K562 (cell line): ENCODE data around the gene RBP3. TPM values are rescaled to one million over a fixed set of nuclear protein-coding genes. Genes with fewer than 3 reads are reported as not detected.

Experiments used
- ATAC-seq: fragments of 200-7000 bp; cut with Tn5 transposase; 3 replicates; pipeline ENCODE4 v1.9.1; 2020; ENCODE audit warnings: moderate library complexity
- BruUV-seq: library from RNA; stranded (reverse); fragments of 400-500 nt; replicated peaks from 2 replicates; lab custom pipeline; 2021; lab: Mats Ljungman, UMichigan
- CTCF ChIA-PET: fragments of 300-600 bp; formaldehyde crosslinking; extraction: SDS; loops from one replicate; lab custom pipeline; 2021; ENCODE audit warnings: low intra/inter-chr PET ratio; lab: Yijun Ruan, JAX
- POLR2A ChIA-PET: fragments of 300-600, 350-650 bp; sonication (Branson Sonifier 250); formaldehyde crosslinking; extraction: SDS; loops from one replicate; lab custom pipeline; 2021; ENCODE audit warnings: antibody characterized with exemption, inconsistent platforms; lab: Yijun Ruan, JAX
- DNase-seq, 4 experiments: peaks; one replicate each; pipeline versions ENCODE4 v3.0.0 to v3.0.0-alpha.2; 2011 to 2018; ENCODE audit warnings: low spot score in 3 of 4, mixed read lengths in 3 of 4; ENCODE audit errors: extremely low read depth in 1 of 4
- FAIRE-seq: peaks from 2 replicates; lab custom pipeline; 2011; peaks lifted over from hg19 to GRCh38; lab: Jason Lieb, UNC
- H2AFZ ChIP-seq: 2 replicates; pipeline ENCODE4 v1.6.0; 2011; ENCODE audit warnings: low read depth, low read length, control low read depth, inconsistent platforms
- H3K27ac ChIP-seq: fragments of 200-600 bp; 3 replicates; pipeline ENCODE4 v1.8.0; 2011; ENCODE audit warnings: low read depth, mild to moderate bottlenecking, control low read depth, inconsistent platforms, low read length, moderate library complexity, mixed read lengths; ENCODE audit errors: extremely low read depth
- H3K27me3 ChIP-seq, 2 experiments: fragments of 300-600 bp in 1 of 2; 2 replicates in 1 of 2; 3 replicates in 1 of 2; pipeline versions ENCODE4 v1.6.0 to v1.8.0; 2011; ENCODE audit warnings: inconsistent platforms in 2 of 2, low read length in 2 of 2, mild to moderate bottlenecking in 1 of 2, mixed read lengths in 1 of 2, moderate library complexity in 1 of 2; ENCODE audit not compliant: control insufficient read depth in 2 of 2, insufficient read depth in 2 of 2
- H3K36me3 ChIP-seq: fragments of 300-600 bp; 3 replicates; pipeline ENCODE4 v1.8.0; 2011; ENCODE audit warnings: mild to moderate bottlenecking, low read length, inconsistent platforms; ENCODE audit not compliant: control insufficient read depth, insufficient read depth
- H3K4me1 ChIP-seq, 2 experiments: fragments of 200-600 bp in 1 of 2; replicated peaks in 1 of 2; 2 replicates in 1 of 2; 3 replicates in 1 of 2; pipeline versions ENCODE4 v1.5.1 to v1.8.0; 2011; ENCODE audit warnings: inconsistent platforms in 2 of 2, low read length in 2 of 2, mild to moderate bottlenecking in 1 of 2, mixed read lengths in 1 of 2, moderate library complexity in 1 of 2; ENCODE audit not compliant: control insufficient read depth in 2 of 2, insufficient read depth in 2 of 2
- H3K4me2 ChIP-seq: 2 replicates; pipeline ENCODE4 v1.6.1; 2011; ENCODE audit warnings: low read length, control low read depth, inconsistent platforms, mixed read lengths; ENCODE audit not compliant: insufficient read depth
- H3K4me3 ChIP-seq: fragments of 200-600 bp; sonication (generic), shearing (Covaris generic); 2 replicates; pipeline ENCODE4 v1.5.1; 2016; ENCODE audit warnings: control low read depth, inconsistent platforms
- H3K79me2 ChIP-seq: fragments of 200-600 bp; 3 replicates; pipeline ENCODE4 v1.8.0; 2011; ENCODE audit warnings: low read length, inconsistent platforms; ENCODE audit not compliant: control insufficient read depth, insufficient read depth
- H3K9ac ChIP-seq, 2 experiments: 2 replicates each; pipeline versions ENCODE4 v1.6.0 to v1.6.1; 2011; ENCODE audit warnings: low read depth in 2 of 2, low read length in 2 of 2, control low read depth in 1 of 2, inconsistent platforms in 1 of 2, mild to moderate bottlenecking in 1 of 2, mixed read lengths in 1 of 2; ENCODE audit not compliant: insufficient read depth in 1 of 2
- H3K9me1 ChIP-seq: one replicate; pipeline ENCODE4 v1.6.0; 2011; ENCODE audit warnings: inconsistent platforms, mild to moderate bottlenecking, low read length, moderate library complexity; ENCODE audit not compliant: control insufficient read depth, insufficient read depth
- H3K9me3 ChIP-seq: replicated peaks from 2 replicates; pipeline ENCODE4 v1.5.1; 2011; ENCODE audit warnings: low read depth, low read length, inconsistent platforms; ENCODE audit not compliant: control insufficient read depth, insufficient read depth
- H4K20me1 ChIP-seq: replicated peaks from 2 replicates; pipeline ENCODE4 v1.6.1; 2011; ENCODE audit warnings: low read length, inconsistent platforms, mixed read lengths; ENCODE audit not compliant: control insufficient read depth, insufficient read depth
- C11orf30 ChIP-seq: fragments of 450-650 bp; IDR thresholded peaks from 2 replicates; pipeline ENCODE4 v1.6.1; 2016; ENCODE audit warnings: low read depth, mild to moderate bottlenecking
- ILK ChIP-seq: fragments of 450-650 bp; IDR thresholded peaks from 2 replicates; pipeline ENCODE4 v1.6.1; 2016; ENCODE audit warnings: missing genetic modification characterization, low read depth, mild to moderate bottlenecking, missing compliant biosample characterization, moderate library complexity, borderline replicate concordance
- MAFF ChIP-seq: IDR thresholded peaks from 2 replicates; pipeline ENCODE4 v1.6.1; 2012; ENCODE audit warnings: low read length, improper control_type of control experiment
- MAFG ChIP-seq: fragments of 450-650 bp; conservative IDR thresholded peaks from 2 replicates; pipeline ENCODE4 v1.6.1; 2016; ENCODE audit warnings: missing genetic modification characterization, missing compliant biosample characterization
- MAFK ChIP-seq: IDR thresholded peaks from 2 replicates; pipeline ENCODE4 v1.6.1; 2011; ENCODE audit warnings: low read length, improper control_type of control experiment
- ZNF316 ChIP-seq: fragments of 450-650 bp; IDR thresholded peaks from 2 replicates; pipeline ENCODE4 v1.6.1; 2016
- WGBS: fragments of 100-300 bp; shearing (Covaris generic); methylation state at CpG from one replicate; pipeline ENCODE4 v1.1.6; 2016; ENCODE audit warnings: low coverage, mixed read lengths; ENCODE audit not compliant: insufficient coverage; ENCODE audit errors: missing lambda C conversion rate; 5-methylcytosine and 5-hydroxymethylcytosine counted together
- in situ Hi-C: fragments of 300-500 bp; cut with MboI; formaldehyde crosslinking; loops from 4 replicates; pipeline ENCODE4 v1.15.0; 2018; ENCODE audit warnings: inconsistent platforms, mixed read lengths
- intact Hi-C: fragments of 100-400 bp; cut with micrococcal nuclease; formaldehyde crosslinking; loops from 2 replicates; pipeline ENCODE4 v1.14.2; 2022
- polyA plus RNA-seq, 8 experiments: library from polyadenylated mRNA; depleted of rRNA in 4 of 8; stranded (reverse) in 5 of 8; unstranded in 3 of 8; fragments of >200 nt; fragmentation: Nextera tagmentation in 2 of 8; fragmentation: Illumina TruSeq in 1 of 8; extraction: Ambion mirVana in 2 of 8; extraction: Trizol in 1 of 8; gene quantifications; 2 replicates each; pipeline versions ENCODE4 v1.2.1 to v1.2.3, GENCODE V29; 2011 to 2014; ENCODE audit warnings: inconsistent platforms in 1 of 8, missing spikeins in 1 of 8
- total RNA-seq, 7 experiments: library from RNA; depleted of rRNA in 6 of 7; stranded (reverse); fragments of >200 nt in 6 of 7; fragmentation: Illumina TruSeq in 2 of 7; extraction: Trizol in 2 of 7; gene quantifications; 2 replicates each; pipeline versions ENCODE4 v1.2.1 to v1.2.3, GENCODE V29; 2011 to 2021; ENCODE audit warnings: low replicate concordance in 1 of 7

The RBP3 gene
- total and polyA plus RNA-seq, 9 of the 15 experiments (the other 6 are each of a cell fraction or from before 2014, with no cell fraction given): not detected

DNA sequence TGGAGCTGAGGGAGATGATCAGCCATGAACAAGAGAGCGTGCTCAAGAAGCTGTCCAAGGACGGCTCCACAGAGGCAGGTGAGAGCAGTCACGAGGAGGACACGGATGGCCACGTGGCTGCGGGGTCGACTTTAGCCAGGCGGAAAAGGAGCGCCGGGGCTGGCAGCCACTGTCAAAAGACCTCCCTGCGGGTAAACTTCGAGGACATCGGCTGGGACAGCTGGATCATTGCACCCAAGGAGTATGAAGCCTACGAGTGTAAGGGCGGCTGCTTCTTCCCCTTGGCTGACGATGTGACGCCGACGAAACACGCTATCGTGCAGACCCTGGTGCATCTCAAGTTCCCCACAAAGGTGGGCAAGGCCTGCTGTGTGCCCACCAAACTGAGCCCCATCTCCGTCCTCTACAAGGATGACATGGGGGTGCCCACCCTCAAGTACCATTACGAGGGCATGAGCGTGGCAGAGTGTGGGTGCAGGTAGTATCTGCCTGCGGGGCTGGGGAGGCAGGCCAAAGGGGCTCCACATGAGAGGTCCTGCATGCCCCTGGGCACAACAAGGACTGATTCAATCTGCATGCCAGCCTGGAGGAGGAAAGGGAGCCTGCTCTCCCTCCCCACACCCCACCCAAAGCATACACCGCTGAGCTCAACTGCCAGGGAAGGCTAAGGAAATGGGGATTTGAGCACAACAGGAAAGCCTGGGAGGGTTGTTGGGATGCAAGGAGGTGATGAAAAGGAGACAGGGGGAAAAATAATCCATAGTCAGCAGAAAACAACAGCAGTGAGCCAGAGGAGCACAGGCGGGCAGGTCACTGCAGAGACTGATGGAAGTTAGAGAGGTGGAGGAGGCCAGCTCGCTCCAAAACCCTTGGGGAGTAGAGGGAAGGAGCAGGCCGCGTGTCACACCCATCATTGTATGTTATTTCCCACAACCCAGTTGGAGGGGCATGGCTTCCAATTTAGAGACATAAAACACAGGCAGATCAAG is 22.6 kb upstream of the RBP3 start:
- no TSS peak for BruUV-seq
- no peaks in the 10 kb centered on the region for H3K79me2 ChIP-seq
- intact Hi-C loops: no loop called here
- ATAC-seq: no peak
- ChIA-PET CTCF (no interaction called here), POLR2A (interaction anchor here (0.6 to 1.1 kb wide), 2 partner anchors 121 to 243 kb away, joined by 3 to 5 read pairs; no protein-coding TSS in a partner anchor)
- H4K20me1 ChIP-seq: no peaks in the 10 kb centered on the region
- in situ Hi-C loops: no loop called here
- FAIRE-seq: no peak
- no peak for DNase-seq
- H3K9me1 ChIP-seq: no peaks in the 10 kb centered on the region
- H3K4me2 ChIP-seq: no peak overlapping the region
- H3K27ac ChIP-seq: no peak overlapping the region
- 77% methylated on average over 30 of the region's 30 CpGs for WGBS
- H2AFZ ChIP-seq: peak overlapping the region; percentile 87
- H3K9me3 ChIP-seq: no peaks in the 10 kb centered on the region
- H3K4me3 ChIP-seq: no peak overlapping the region
- peak overlapping the region in 1 of 2 experiments; percentile 10; a peak in 2 of 4 replicates for H3K9ac ChIP-seq
- no peaks in the 10 kb centered on the region for H3K27me3 ChIP-seq
- peak; percentile 90 for TF ChIP-seq MAFK
- TF ChIP-seq ZNF316: peak; percentile 97
- peak; percentile 89 for TF ChIP-seq MAFG (tag)
- TF ChIP-seq MAFF: peak; percentile 90
- TF ChIP-seq C11orf30: peak; percentile 91
- TF ChIP-seq ILK (tag): no peak
- H3K36me3 ChIP-seq: no peaks in the 10 kb centered on the region
- peaks cover 40 to 41% of the 10 kb centered on the region in 2 experiments for H3K4me1 ChIP-seq
